Uterus (tissue), 4 donors: Measurements from ENCODE around the gene DNAJC22. TPM values are rescaled to one million over a fixed set of nuclear protein-coding genes. Genes with fewer than 3 reads are reported as not detected.

ENCODE experiments used
- DNase-seq, 2 donors: peaks; one replicate each; pipeline ENCODE4 v3.0.0-alpha.2; 2019 to 2020
- H3K27ac ChIP-seq, 2 donors: fragments of 200-600 bp; sonication (generic); 1 replicate in 1 of 2; 2 replicates in 1 of 2; pipeline ENCODE4 v1.5.1; 2016 to 2018
- H3K27me3 ChIP-seq, 2 donors: fragments of 200-600 bp; sonication (generic); one replicate each; pipeline ENCODE4 v1.5.1; 2018 to 2019; ENCODE audit warnings: control low read depth in 1 of 2
- H3K36me3 ChIP-seq, 2 donors: fragments of 200-600 bp; sonication (generic); one replicate each; pipeline ENCODE4 v1.5.1; 2019; ENCODE audit warnings: control low read depth in 1 of 2
- H3K4me1 ChIP-seq, 2 donors: fragments of 200-600 bp; sonication (generic); one replicate each; pipeline ENCODE4 v1.5.1; 2018 to 2019; ENCODE audit warnings: control low read depth in 1 of 2
- H3K4me3 ChIP-seq, 2 donors: fragments of 200-600 bp; sonication (generic); 1 replicate in 1 of 2; 2 replicates in 1 of 2; pipeline ENCODE4 v1.5.1; 2018 to 2019; ENCODE audit warnings: mild to moderate bottlenecking in 1 of 2
- H3K9me3 ChIP-seq, 2 donors: fragments of 200-600 bp; sonication (generic); one replicate each; pipeline ENCODE4 v1.5.1; 2019; ENCODE audit warnings: control low read depth in 1 of 2
- CTCF ChIP-seq, 4 experiments: fragments of 200-600 bp in 2 of 4; fragments of 450-650 bp in 2 of 4; sonication (generic) in 2 of 4; IDR thresholded peaks; one replicate each; pipeline ENCODE4 v1.5.1; 2016 to 2019; ENCODE audit warnings: antibody characterized with exemption in 4 of 4, mild to moderate bottlenecking in 2 of 4, moderate library complexity in 1 of 4
- POLR2A ChIP-seq, 2 donors: fragments of 450-650 bp; IDR thresholded peaks; one replicate each; pipeline ENCODE4 v1.6.1; 2016; ENCODE audit warnings: antibody characterized with exemption in 2 of 2, mild to moderate bottlenecking in 1 of 2, moderate library complexity in 1 of 2
- intact Hi-C: fragments of 100-400 bp; cut with DNase I; formaldehyde crosslinking; loops from one replicate; pipeline ENCODE4 v1.15.1; 2023; ENCODE audit warnings: low total_unique reads
- total RNA-seq, 4 donors: library from RNA; depleted of rRNA in 3 of 4; stranded (reverse); fragments of >200 nt in 3 of 4; gene quantifications; one replicate each; pipeline versions ENCODE4 v1.1.0 to v1.2.4, GENCODE V29; 2014 to 2023
- donor health status: DM: yes; HTN: yes; CAD: no.

DNAJC22 gene
- total RNA-seq, 4 donors from 2014 or later = 4.5 TPM; not detected in 3

GRCh38 chr12:49327887-49328286, 18.8 kb upstream of the DNAJC22 start:
- Histone ChIP-seq H3K4me1 (peaks cover 0 to 4% of the 10 kb centered on the region in 2 donors), H3K4me3 (no peak overlapping the region), H3K36me3 (no peaks in the 10 kb centered on the region), H3K9me3 (no peaks in the 10 kb centered on the region), H3K27me3 (no peaks in the 10 kb centered on the region), H3K27ac (no peak overlapping the region)
- no peak for DNase-seq
- no peak for TF ChIP-seq POLR2A (IDR thresholded peaks at IDR 0.05)
- TF ChIP-seq CTCF (IDR thresholded peaks at IDR 0.05) = no peak
- intact Hi-C loops = no loop called here

GRCh38 chr12:49328816-49329215, 17.9 kb upstream of the DNAJC22 start:
- Histone ChIP-seq H3K27me3 (no peaks in the 10 kb centered on the region), H3K27ac (no peak overlapping the region), H3K36me3 (no peaks in the 10 kb centered on the region), H3K9me3 (no peaks in the 10 kb centered on the region), H3K4me3 (no peak overlapping the region), H3K4me1 (no peaks in the 10 kb centered on the region)
- intact Hi-C loops = no loop called here
- no peak for DNase-seq
- no peak for TF ChIP-seq CTCF (IDR thresholded peaks at IDR 0.05)
- TF ChIP-seq POLR2A (IDR thresholded peaks at IDR 0.05) = no peak

- Histone ChIP-seq H3K4me1 (no peaks in the 10 kb centered on the region), H3K4me3 (no peak overlapping the region), H3K27me3 (peaks cover 0 to 4% of the 10 kb centered on the region in 2 donors), H3K27ac (no peak overlapping the region), H3K36me3 (no peaks in the 10 kb centered on the region), H3K9me3 (no peaks in the 10 kb centered on the region)
- intact Hi-C loops = loop anchor here (10.0 kb wide), 1 partner anchor 185 kb away; no protein-coding TSS in a partner anchor
- TF ChIP-seq POLR2A (IDR thresholded peaks at IDR 0.05) (no peak), CTCF (IDR thresholded peaks at IDR 0.05) (no peak)
- no peak for DNase-seq
Measured at GRCh38 chr12:49330032-49330619, 16.6 kb upstream of the DNAJC22 start.

- Histone ChIP-seq H3K27me3 (peaks cover 0 to 8% of the 10 kb centered on the region in 2 donors), H3K9me3 (no peaks in the 10 kb centered on the region), H3K36me3 (no peaks in the 10 kb centered on the region), H3K4me3 (no peak overlapping the region), H3K4me1 (no peaks in the 10 kb centered on the region), H3K27ac (no peak overlapping the region)
- DNase-seq = no peak
- intact Hi-C loops = loop anchor here (10.0 kb wide), 1 partner anchor 184 kb away; no protein-coding TSS in a partner anchor
- TF ChIP-seq CTCF (IDR thresholded peaks at IDR 0.05) (no peak), POLR2A (IDR thresholded peaks at IDR 0.05) (no peak)
Measured at GRCh38 chr12:49330631-49331379, 15.9 kb upstream of the DNAJC22 start.
